K562 (cell line): ENCODE data around the gene ABCD3. TPM values are rescaled to one million over a fixed set of nuclear protein-coding genes. Genes with fewer than 3 reads are reported as not detected.

ENCODE experiments used
- BCL6 ChIP-seq: fragments of 250-450 bp; sonication (Bioruptor Pico); IDR thresholded peaks from 2 replicates; pipeline ENCODE4 v1.4.0; 2020
- DMBX1 ChIP-seq: fragments of 250-450 bp; sonication (Bioruptor Pico); IDR thresholded peaks from 2 replicates; pipeline ENCODE4 v1.8.0; 2022; ENCODE audit warnings: inconsistent platforms, mild to moderate bottlenecking, moderate library complexity, borderline replicate concordance
- ESRRA ChIP-seq: fragments of 450-650 bp; IDR thresholded peaks from 2 replicates; pipeline ENCODE4 v1.6.1; 2014; ENCODE audit warnings: low read depth, mild to moderate bottlenecking, moderate library complexity, borderline replicate concordance
- HNRNPL ChIP-seq: fragments of 200-400 bp; formaldehyde crosslinking; IDR thresholded peaks from 2 replicates; pipeline ENCODE4 v1.6.1; 2017; ENCODE audit warnings: low read depth, mild to moderate bottlenecking, low read length
- ZFP36 ChIP-seq: fragments of 150-350 bp; IDR thresholded peaks from 2 replicates; pipeline ENCODE4 v1.6.1; 2018; ENCODE audit warnings: low read length, low read depth; ENCODE audit not compliant: partially characterized antibody
- ZNF431 ChIP-seq: sonication (generic); formaldehyde crosslinking; IDR thresholded peaks from 2 replicates; pipeline ENCODE4 v1.8.0; 2022; ENCODE audit warnings: mild to moderate bottlenecking, missing genetic modification reagents
- polyA plus RNA-seq, 8 experiments: library from polyadenylated mRNA; depleted of rRNA in 4 of 8; stranded (reverse) in 5 of 8; unstranded in 3 of 8; fragments of >200 nt; fragmentation: Nextera tagmentation in 2 of 8; fragmentation: Illumina TruSeq in 1 of 8; extraction: Ambion mirVana in 2 of 8; extraction: Trizol in 1 of 8; gene quantifications; 2 replicates each; pipeline versions ENCODE4 v1.2.1 to v1.2.3, GENCODE V29; 2011 to 2014; ENCODE audit warnings: inconsistent platforms in 1 of 8, missing spikeins in 1 of 8
- total RNA-seq, 7 experiments: library from RNA; depleted of rRNA in 6 of 7; stranded (reverse); fragments of >200 nt in 6 of 7; fragmentation: Illumina TruSeq in 2 of 7; extraction: Trizol in 2 of 7; gene quantifications; 2 replicates each; pipeline versions ENCODE4 v1.2.1 to v1.2.3, GENCODE V29; 2011 to 2021; ENCODE audit warnings: low replicate concordance in 1 of 7
- TF ChIP-seq, protein P1 (sequence below): fragments of 200-600 bp; sonication (generic); IDR thresholded peaks from one replicate; pipeline ENCODE4 v1.6.1; 2012; ENCODE audit warnings: mild to moderate bottlenecking, low read depth, low read length, inconsistent platforms
- TF ChIP-seq, protein P2 (sequence below): fragments of 450-650 bp; IDR thresholded peaks from 2 replicates; pipeline ENCODE4 v1.6.1; 2017; ENCODE audit warnings: antibody characterized with exemption
- TF ChIP-seq, protein P3 (sequence below): fragments of 250-450 bp; sonication (Bioruptor Pico); IDR thresholded peaks from 2 replicates; pipeline ENCODE4 v1.9.0; 2021; ENCODE audit warnings: mild to moderate bottlenecking
- TF ChIP-seq, protein P4 (sequence below): sonication (generic); formaldehyde crosslinking; IDR thresholded peaks from 2 replicates; pipeline ENCODE4 v1.8.1; 2022; ENCODE audit warnings: missing genetic modification reagents

Gene ABCD3
- total and polyA plus RNA-seq, 9 of the 15 experiments (the other 6 are each of a cell fraction or from before 2014, with no cell fraction given): 11.0 to 30.7 (median 15.5) TPM

DNA sequence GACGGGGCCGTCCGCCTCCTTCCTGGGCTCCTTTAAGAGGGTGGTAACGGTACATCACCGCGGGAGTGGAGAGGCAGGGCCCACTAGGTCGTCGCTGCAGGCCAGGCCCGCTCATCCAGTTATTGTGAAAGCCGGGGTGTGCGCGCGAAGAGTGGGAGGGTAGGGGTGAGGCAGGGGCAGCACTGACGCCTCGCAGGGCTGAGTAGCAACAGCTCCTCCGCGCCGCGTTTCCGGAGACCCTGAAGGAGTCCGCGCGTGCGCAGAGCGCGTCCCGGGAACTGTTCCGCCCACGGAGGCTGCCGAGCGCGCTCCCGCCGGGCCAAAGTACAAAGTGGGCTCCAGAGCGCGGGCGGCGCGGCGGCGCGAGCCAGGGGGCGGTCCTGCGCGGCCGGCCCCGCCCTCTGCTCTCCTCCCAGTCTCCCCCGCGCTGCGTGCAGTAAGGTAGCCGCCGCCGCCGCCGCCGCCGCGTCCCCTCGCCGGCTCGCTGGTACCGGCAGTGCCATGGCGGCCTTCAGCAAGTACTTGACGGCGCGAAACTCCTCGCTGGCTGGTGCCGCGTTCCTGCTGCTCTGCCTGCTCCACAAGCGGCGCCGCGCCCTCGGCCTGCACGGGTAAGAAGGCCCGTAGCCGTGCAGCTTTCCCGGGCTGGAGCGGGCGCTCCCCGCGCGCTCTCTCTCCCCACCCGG is at the start of gene ABCD3 (continued):
- TF ChIP-seq, protein P1, sequence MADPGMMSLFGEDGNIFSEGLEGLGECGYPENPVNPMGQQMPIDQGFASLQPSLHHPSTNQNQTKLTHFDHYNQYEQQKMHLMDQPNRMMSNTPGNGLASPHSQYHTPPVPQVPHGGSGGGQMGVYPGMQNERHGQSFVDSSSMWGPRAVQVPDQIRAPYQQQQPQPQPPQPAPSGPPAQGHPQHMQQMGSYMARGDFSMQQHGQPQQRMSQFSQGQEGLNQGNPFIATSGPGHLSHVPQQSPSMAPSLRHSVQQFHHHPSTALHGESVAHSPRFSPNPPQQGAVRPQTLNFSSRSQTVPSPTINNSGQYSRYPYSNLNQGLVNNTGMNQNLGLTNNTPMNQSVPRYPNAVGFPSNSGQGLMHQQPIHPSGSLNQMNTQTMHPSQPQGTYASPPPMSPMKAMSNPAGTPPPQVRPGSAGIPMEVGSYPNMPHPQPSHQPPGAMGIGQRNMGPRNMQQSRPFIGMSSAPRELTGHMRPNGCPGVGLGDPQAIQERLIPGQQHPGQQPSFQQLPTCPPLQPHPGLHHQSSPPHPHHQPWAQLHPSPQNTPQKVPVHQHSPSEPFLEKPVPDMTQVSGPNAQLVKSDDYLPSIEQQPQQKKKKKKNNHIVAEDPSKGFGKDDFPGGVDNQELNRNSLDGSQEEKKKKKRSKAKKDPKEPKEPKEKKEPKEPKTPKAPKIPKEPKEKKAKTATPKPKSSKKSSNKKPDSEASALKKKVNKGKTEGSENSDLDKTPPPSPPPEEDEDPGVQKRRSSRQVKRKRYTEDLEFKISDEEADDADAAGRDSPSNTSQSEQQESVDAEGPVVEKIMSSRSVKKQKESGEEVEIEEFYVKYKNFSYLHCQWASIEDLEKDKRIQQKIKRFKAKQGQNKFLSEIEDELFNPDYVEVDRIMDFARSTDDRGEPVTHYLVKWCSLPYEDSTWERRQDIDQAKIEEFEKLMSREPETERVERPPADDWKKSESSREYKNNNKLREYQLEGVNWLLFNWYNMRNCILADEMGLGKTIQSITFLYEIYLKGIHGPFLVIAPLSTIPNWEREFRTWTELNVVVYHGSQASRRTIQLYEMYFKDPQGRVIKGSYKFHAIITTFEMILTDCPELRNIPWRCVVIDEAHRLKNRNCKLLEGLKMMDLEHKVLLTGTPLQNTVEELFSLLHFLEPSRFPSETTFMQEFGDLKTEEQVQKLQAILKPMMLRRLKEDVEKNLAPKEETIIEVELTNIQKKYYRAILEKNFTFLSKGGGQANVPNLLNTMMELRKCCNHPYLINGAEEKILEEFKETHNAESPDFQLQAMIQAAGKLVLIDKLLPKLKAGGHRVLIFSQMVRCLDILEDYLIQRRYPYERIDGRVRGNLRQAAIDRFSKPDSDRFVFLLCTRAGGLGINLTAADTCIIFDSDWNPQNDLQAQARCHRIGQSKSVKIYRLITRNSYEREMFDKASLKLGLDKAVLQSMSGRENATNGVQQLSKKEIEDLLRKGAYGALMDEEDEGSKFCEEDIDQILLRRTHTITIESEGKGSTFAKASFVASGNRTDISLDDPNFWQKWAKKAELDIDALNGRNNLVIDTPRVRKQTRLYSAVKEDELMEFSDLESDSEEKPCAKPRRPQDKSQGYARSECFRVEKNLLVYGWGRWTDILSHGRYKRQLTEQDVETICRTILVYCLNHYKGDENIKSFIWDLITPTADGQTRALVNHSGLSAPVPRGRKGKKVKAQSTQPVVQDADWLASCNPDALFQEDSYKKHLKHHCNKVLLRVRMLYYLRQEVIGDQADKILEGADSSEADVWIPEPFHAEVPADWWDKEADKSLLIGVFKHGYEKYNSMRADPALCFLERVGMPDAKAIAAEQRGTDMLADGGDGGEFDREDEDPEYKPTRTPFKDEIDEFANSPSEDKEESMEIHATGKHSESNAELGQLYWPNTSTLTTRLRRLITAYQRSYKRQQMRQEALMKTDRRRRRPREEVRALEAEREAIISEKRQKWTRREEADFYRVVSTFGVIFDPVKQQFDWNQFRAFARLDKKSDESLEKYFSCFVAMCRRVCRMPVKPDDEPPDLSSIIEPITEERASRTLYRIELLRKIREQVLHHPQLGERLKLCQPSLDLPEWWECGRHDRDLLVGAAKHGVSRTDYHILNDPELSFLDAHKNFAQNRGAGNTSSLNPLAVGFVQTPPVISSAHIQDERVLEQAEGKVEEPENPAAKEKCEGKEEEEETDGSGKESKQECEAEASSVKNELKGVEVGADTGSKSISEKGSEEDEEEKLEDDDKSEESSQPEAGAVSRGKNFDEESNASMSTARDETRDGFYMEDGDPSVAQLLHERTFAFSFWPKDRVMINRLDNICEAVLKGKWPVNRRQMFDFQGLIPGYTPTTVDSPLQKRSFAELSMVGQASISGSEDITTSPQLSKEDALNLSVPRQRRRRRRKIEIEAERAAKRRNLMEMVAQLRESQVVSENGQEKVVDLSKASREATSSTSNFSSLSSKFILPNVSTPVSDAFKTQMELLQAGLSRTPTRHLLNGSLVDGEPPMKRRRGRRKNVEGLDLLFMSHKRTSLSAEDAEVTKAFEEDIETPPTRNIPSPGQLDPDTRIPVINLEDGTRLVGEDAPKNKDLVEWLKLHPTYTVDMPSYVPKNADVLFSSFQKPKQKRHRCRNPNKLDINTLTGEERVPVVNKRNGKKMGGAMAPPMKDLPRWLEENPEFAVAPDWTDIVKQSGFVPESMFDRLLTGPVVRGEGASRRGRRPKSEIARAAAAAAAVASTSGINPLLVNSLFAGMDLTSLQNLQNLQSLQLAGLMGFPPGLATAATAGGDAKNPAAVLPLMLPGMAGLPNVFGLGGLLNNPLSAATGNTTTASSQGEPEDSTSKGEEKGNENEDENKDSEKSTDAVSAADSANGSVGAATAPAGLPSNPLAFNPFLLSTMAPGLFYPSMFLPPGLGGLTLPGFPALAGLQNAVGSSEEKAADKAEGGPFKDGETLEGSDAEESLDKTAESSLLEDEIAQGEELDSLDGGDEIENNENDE: no peak
- TF ChIP-seq BCL6 (CRISPR knock-in tag) (no peak), HNRNPL (peak; percentile 68; the same call in 1 of the 2 replicates), ZNF431 (CRISPR knock-in tag) (peak; percentile 57; the same call in 1 of the 2 replicates), ZFP36 (no peak), DMBX1 (CRISPR knock-in tag) (no peak), ESRRA (no peak)
- TF ChIP-seq, protein P2, sequence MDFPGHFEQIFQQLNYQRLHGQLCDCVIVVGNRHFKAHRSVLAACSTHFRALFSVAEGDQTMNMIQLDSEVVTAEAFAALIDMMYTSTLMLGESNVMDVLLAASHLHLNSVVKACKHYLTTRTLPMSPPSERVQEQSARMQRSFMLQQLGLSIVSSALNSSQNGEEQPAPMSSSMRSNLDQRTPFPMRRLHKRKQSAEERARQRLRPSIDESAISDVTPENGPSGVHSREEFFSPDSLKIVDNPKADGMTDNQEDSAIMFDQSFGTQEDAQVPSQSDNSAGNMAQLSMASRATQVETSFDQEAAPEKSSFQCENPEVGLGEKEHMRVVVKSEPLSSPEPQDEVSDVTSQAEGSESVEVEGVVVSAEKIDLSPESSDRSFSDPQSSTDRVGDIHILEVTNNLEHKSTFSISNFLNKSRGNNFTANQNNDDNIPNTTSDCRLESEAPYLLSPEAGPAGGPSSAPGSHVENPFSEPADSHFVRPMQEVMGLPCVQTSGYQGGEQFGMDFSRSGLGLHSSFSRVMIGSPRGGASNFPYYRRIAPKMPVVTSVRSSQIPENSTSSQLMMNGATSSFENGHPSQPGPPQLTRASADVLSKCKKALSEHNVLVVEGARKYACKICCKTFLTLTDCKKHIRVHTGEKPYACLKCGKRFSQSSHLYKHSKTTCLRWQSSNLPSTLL: no peak
- TF ChIP-seq, protein P3, sequence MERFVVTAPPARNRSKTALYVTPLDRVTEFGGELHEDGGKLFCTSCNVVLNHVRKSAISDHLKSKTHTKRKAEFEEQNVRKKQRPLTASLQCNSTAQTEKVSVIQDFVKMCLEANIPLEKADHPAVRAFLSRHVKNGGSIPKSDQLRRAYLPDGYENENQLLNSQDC: peak; percentile 73; the same call in 1 of the 2 replicates
- TF ChIP-seq, protein P4, sequence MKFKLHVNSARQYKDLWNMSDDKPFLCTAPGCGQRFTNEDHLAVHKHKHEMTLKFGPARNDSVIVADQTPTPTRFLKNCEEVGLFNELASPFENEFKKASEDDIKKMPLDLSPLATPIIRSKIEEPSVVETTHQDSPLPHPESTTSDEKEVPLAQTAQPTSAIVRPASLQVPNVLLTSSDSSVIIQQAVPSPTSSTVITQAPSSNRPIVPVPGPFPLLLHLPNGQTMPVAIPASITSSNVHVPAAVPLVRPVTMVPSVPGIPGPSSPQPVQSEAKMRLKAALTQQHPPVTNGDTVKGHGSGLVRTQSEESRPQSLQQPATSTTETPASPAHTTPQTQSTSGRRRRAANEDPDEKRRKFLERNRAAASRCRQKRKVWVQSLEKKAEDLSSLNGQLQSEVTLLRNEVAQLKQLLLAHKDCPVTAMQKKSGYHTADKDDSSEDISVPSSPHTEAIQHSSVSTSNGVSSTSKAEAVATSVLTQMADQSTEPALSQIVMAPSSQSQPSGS (CRISPR knock-in tag): no peak
